Upper lobe of right lung (tissue), 1 donor: ENCODE data around the gene MMP20. TPM values are rescaled to one million over a fixed set of nuclear protein-coding genes. Genes with fewer than 3 reads are reported as not detected.

Experiments used
- ATAC-seq: fragments of 200-7000 bp; cut with Tn5 transposase; one replicate; pipeline ENCODE4 v1.9.1; 2020; ENCODE audit warnings: mild to moderate bottlenecking, moderate library complexity
- DNase-seq: peaks from one replicate; pipeline ENCODE4 v3.0.0-alpha.2; 2020
- H3K27ac ChIP-seq: fragments of 200-600 bp; one replicate; pipeline ENCODE4 v1.8.0; 2022
- H3K27me3 ChIP-seq: fragments of 200-600 bp; one replicate; pipeline ENCODE4 v1.8.0; 2022; ENCODE audit warnings: mild to moderate bottlenecking
- H3K36me3 ChIP-seq: fragments of 200-600 bp; one replicate; pipeline ENCODE4 v1.8.0; 2022
- H3K4me1 ChIP-seq: fragments of 200-600 bp; one replicate; pipeline ENCODE4 v1.8.0; 2022
- H3K4me3 ChIP-seq: fragments of 200-600 bp; one replicate; pipeline ENCODE4 v1.8.0; 2022; ENCODE audit warnings: mild to moderate bottlenecking
- H3K9me3 ChIP-seq: fragments of 200-600 bp; one replicate; pipeline ENCODE4 v1.8.0; 2022
- CTCF ChIP-seq: fragments of 200-600 bp; IDR thresholded peaks from one replicate; pipeline ENCODE4 v1.8.0; 2022; ENCODE audit warnings: antibody characterized with exemption
- intact Hi-C: fragments of 100-400 bp; cut with DNase I; formaldehyde crosslinking; loops from one replicate; pipeline ENCODE4 v1.11.0; 2022
- total RNA-seq: library from RNA; stranded (reverse); fragmentation: NEBNext Ultra II Directional; extraction: Animal tissue kit (Norgen Biotek cat#: 25700); gene quantifications from one replicate; pipeline ENCODE4 v1.2.1, GENCODE V29; 2021
- donor health status: DM: no; HTN: yes; CAD: no; lungs with severe emphysema.

The MMP20 gene
- total RNA-seq, 1 donor from 2014 or later, result not detected

GRCh38 chr11:102582140-102582539 is 43.0 kb downstream of the MMP20 start:
- ATAC-seq, result no peak
- H3K4me1 ChIP-seq, result no peaks in the 10 kb centered on the region
- H3K27ac ChIP-seq, result no peak overlapping the region
- H3K36me3 ChIP-seq, result no peaks in the 10 kb centered on the region
- no peak overlapping the region for H3K4me3 ChIP-seq
- intact Hi-C loops, result no loop called here
- no peak for TF ChIP-seq CTCF
- no peaks in the 10 kb centered on the region for H3K27me3 ChIP-seq
- DNase-seq, result no peak
- no peaks in the 10 kb centered on the region for H3K9me3 ChIP-seq

GRCh38 chr11:102581066-102581465 is 44.1 kb downstream of the MMP20 start:
- H3K9me3 ChIP-seq, result no peaks in the 10 kb centered on the region
- no peaks in the 10 kb centered on the region for H3K4me1 ChIP-seq
- intact Hi-C loops, result no loop called here
- no peaks in the 10 kb centered on the region for H3K27me3 ChIP-seq
- H3K4me3 ChIP-seq, result no peak overlapping the region
- DNase-seq (no peak), ATAC-seq (no peak)
- H3K36me3 ChIP-seq, result no peaks in the 10 kb centered on the region
- no peak overlapping the region for H3K27ac ChIP-seq
- TF ChIP-seq CTCF, result no peak

GRCh38 chr11:102580185-102580951 is 44.8 kb downstream of the MMP20 start:
- ATAC-seq (no peak), DNase-seq (no peak)
- no peaks in the 10 kb centered on the region for H3K36me3 ChIP-seq
- H3K27ac ChIP-seq, result no peak overlapping the region
- H3K4me3 ChIP-seq, result no peak overlapping the region
- no peaks in the 10 kb centered on the region for H3K4me1 ChIP-seq
- TF ChIP-seq CTCF, result no peak
- H3K9me3 ChIP-seq, result no peaks in the 10 kb centered on the region
- intact Hi-C loops, result no loop called here
- no peaks in the 10 kb centered on the region for H3K27me3 ChIP-seq

- TF ChIP-seq CTCF, result no peak
- Histone ChIP-seq H3K27me3 (no peaks in the 10 kb centered on the region), H3K4me3 (no peak overlapping the region), H3K27ac (no peak overlapping the region), H3K36me3 (no peaks in the 10 kb centered on the region), H3K9me3 (no peaks in the 10 kb centered on the region), H3K4me1 (no peaks in the 10 kb centered on the region)
- intact Hi-C loops, result no loop called here
- no peak for DNase-seq
- ATAC-seq, result no peak
Observed at GRCh38 chr11:102577723-102578122, 47.4 kb downstream of the MMP20 start.

GRCh38 chr11:102577182-102577581 is 48.0 kb downstream of the MMP20 start:
- Histone ChIP-seq H3K4me3 (no peak overlapping the region), H3K27me3 (no peaks in the 10 kb centered on the region), H3K9me3 (no peaks in the 10 kb centered on the region), H3K27ac (no peak overlapping the region), H3K36me3 (no peaks in the 10 kb centered on the region), H3K4me1 (no peaks in the 10 kb centered on the region)
- DNase-seq, result no peak
- no peak for TF ChIP-seq CTCF
- intact Hi-C loops, result no loop called here
- peak; percentile 75 for ATAC-seq

GRCh38 chr11:102576350-102576749 is 48.8 kb downstream of the MMP20 start:
- intact Hi-C loops, result no loop called here
- H3K36me3 ChIP-seq, result no peaks in the 10 kb centered on the region
- no peak overlapping the region for H3K27ac ChIP-seq
- no peak for ATAC-seq
- no peaks in the 10 kb centered on the region for H3K4me1 ChIP-seq
- H3K27me3 ChIP-seq, result no peaks in the 10 kb centered on the region
- H3K9me3 ChIP-seq, result no peaks in the 10 kb centered on the region
- no peak for TF ChIP-seq CTCF
- no peak overlapping the region for H3K4me3 ChIP-seq
- DNase-seq, result no peak
